Measurements from ENCODE around the gene MICAL3. TPM values are rescaled to one million over a fixed set of nuclear protein-coding genes. Genes with fewer than 3 reads are reported as not detected.

MICAL3 gene
- polyA plus RNA-seq, 1 donor from 2014 or later, result 28.1 TPM

- Histone ChIP-seq H3K4me2 (ENCODE audit: low read length) (no peak overlapping the region), H4K20me1 (ENCODE audit: insufficient read depth) (no peaks in the 10 kb centered on the region)
Observed at GRCh38 chr22:18033204-18033998, 9.0 kb upstream of the MICAL3 start.

DNA sequence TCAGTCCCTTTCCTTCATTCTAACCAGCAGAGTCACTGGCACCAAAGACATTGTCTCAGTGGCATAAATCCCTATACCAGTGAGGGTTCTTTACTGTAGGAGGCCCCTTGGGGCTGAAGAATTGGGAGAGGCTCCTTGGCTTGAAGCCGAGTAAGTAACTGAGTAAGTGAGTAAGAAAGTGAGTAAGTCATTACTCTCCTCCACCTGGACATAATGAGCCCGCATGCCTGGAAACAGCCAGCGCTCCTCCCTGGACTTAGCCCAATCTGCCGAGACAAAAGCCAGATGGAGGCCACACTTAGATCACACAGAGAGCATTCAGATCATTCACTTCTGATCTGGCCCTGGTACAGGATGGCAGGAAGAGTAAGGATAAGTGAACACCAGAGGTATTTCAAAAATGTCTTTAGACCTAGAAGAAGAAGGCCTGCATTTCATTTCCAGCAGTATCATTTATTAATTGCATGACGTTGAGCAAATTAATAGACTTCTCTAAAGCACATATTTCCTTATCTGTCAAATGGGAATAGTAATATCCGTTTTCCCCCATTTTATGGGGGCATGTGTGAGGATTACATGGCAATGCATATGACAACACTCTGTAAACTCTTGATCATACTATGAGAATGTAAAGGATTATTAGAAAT, 8.2 kb upstream of the MICAL3 start:
- Histone ChIP-seq H3K9me2 (ENCODE audit: insufficient read depth, low read length) (no peaks in the 10 kb centered on the region), H3K9me3 (ENCODE audit: low read length) (no peaks in the 10 kb centered on the region), H4K20me1 (ENCODE audit: insufficient read depth) (no peaks in the 10 kb centered on the region), H3K27ac (ENCODE audit: low read length) (no peak overlapping the region), H2AFZ (ENCODE audit: low read depth, low read length) (no peak overlapping the region), H3K79me2 (replicated peaks; ENCODE audit: insufficient read depth, low read length) (no peaks in the 10 kb centered on the region), H3K4me2 (ENCODE audit: low read length) (no peak overlapping the region), H3F3A (ENCODE audit: insufficient read depth, low read length, poor library complexity, severe bottlenecking) (no peaks in the 10 kb centered on the region), H3K4me3 (ENCODE audit: low read length) (no peak overlapping the region), H3K27me3 (ENCODE audit: insufficient read depth, low read depth, low read length) (no peaks in the 10 kb centered on the region), H3K9ac (ENCODE audit: low read length) (no peak overlapping the region), H3K36me3 (ENCODE audit: insufficient read depth, low read length) (no peaks in the 10 kb centered on the region)
- TF ChIP-seq EP300 (conservative IDR thresholded peaks at IDR 0.05; ENCODE audit: poor library complexity, severe bottlenecking) (no peak), POLR2AphosphoS5 (IDR thresholded peaks at IDR 0.05) (no peak), EZH2 (IDR thresholded peaks at IDR 0.05; ENCODE audit: borderline replicate concordance, insufficient read depth, low read length, poor library complexity, severe bottlenecking) (no peak), RAD21 (conservative IDR thresholded peaks at IDR 0.05) (no peak), MXI1 (conservative IDR thresholded peaks at IDR 0.05; ENCODE audit: poor library complexity, severe bottlenecking) (no peak), TAF1 (IDR thresholded peaks at IDR 0.05; ENCODE audit: low read depth) (no peak), SMC3 (conservative IDR thresholded peaks at IDR 0.05; ENCODE audit: poor library complexity) (no peak)
- TF ChIP-seq, protein P1, sequence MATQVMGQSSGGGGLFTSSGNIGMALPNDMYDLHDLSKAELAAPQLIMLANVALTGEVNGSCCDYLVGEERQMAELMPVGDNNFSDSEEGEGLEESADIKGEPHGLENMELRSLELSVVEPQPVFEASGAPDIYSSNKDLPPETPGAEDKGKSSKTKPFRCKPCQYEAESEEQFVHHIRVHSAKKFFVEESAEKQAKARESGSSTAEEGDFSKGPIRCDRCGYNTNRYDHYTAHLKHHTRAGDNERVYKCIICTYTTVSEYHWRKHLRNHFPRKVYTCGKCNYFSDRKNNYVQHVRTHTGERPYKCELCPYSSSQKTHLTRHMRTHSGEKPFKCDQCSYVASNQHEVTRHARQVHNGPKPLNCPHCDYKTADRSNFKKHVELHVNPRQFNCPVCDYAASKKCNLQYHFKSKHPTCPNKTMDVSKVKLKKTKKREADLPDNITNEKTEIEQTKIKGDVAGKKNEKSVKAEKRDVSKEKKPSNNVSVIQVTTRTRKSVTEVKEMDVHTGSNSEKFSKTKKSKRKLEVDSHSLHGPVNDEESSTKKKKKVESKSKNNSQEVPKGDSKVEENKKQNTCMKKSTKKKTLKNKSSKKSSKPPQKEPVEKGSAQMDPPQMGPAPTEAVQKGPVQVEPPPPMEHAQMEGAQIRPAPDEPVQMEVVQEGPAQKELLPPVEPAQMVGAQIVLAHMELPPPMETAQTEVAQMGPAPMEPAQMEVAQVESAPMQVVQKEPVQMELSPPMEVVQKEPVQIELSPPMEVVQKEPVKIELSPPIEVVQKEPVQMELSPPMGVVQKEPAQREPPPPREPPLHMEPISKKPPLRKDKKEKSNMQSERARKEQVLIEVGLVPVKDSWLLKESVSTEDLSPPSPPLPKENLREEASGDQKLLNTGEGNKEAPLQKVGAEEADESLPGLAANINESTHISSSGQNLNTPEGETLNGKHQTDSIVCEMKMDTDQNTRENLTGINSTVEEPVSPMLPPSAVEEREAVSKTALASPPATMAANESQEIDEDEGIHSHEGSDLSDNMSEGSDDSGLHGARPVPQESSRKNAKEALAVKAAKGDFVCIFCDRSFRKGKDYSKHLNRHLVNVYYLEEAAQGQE (IDR thresholded peaks at IDR 0.05; ENCODE audit: borderline replicate concordance), result no peak
- TF ChIP-seq, protein P2, sequence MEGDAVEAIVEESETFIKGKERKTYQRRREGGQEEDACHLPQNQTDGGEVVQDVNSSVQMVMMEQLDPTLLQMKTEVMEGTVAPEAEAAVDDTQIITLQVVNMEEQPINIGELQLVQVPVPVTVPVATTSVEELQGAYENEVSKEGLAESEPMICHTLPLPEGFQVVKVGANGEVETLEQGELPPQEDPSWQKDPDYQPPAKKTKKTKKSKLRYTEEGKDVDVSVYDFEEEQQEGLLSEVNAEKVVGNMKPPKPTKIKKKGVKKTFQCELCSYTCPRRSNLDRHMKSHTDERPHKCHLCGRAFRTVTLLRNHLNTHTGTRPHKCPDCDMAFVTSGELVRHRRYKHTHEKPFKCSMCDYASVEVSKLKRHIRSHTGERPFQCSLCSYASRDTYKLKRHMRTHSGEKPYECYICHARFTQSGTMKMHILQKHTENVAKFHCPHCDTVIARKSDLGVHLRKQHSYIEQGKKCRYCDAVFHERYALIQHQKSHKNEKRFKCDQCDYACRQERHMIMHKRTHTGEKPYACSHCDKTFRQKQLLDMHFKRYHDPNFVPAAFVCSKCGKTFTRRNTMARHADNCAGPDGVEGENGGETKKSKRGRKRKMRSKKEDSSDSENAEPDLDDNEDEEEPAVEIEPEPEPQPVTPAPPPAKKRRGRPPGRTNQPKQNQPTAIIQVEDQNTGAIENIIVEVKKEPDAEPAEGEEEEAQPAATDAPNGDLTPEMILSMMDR (IDR thresholded peaks at IDR 0.05; ENCODE audit: poor library complexity, severe bottlenecking), result no peak

More at GRCh38 chr22:18033204-18033998, 9.0 kb upstream of the MICAL3 start:
- Histone ChIP-seq H3K4me3 (ENCODE audit: low read length) (no peak overlapping the region), H3K9me3 (ENCODE audit: low read length) (no peaks in the 10 kb centered on the region), H3K9ac (ENCODE audit: low read length) (no peak overlapping the region), H3F3A (ENCODE audit: insufficient read depth, low read length, poor library complexity, severe bottlenecking) (no peaks in the 10 kb centered on the region), H3K9me2 (ENCODE audit: insufficient read depth, low read length) (no peaks in the 10 kb centered on the region), H3K27ac (ENCODE audit: low read length) (no peak overlapping the region), H3K36me3 (ENCODE audit: insufficient read depth, low read length) (no peaks in the 10 kb centered on the region), H3K79me2 (replicated peaks; ENCODE audit: insufficient read depth, low read length) (no peaks in the 10 kb centered on the region), H2AFZ (ENCODE audit: low read depth, low read length) (no peak overlapping the region), H3K27me3 (ENCODE audit: insufficient read depth, low read depth, low read length) (no peaks in the 10 kb centered on the region)
- TF ChIP-seq RAD21 (conservative IDR thresholded peaks at IDR 0.05) (no peak), SMC3 (conservative IDR thresholded peaks at IDR 0.05; ENCODE audit: poor library complexity) (no peak), POLR2AphosphoS5 (IDR thresholded peaks at IDR 0.05) (no peak), TAF1 (IDR thresholded peaks at IDR 0.05; ENCODE audit: low read depth) (no peak)
- TF ChIP-seq, protein P2 (IDR thresholded peaks at IDR 0.05; ENCODE audit: poor library complexity, severe bottlenecking), result no peak

All from neural cell (in vitro differentiated cells).